Fibroblast of lung (primary cell): ENCODE data around the gene CCT8L2.
"Not testable (repeated sequence)": the region's sequence is repeated elsewhere in the genome, so short reads cannot be mapped to it uniquely, and the experiment has no call there.

Experiments used
- CTCF ChIP-seq, 2 donors: IDR thresholded peaks in 1 of 2; conservative IDR thresholded peaks in 1 of 2; 1 replicate in 1 of 2; 2 replicates in 1 of 2; pipeline ENCODE4 v1.5.1; 2011 to 2012; ENCODE audit warnings: low read length in 2 of 2, control low read depth in 1 of 2, inconsistent platforms in 1 of 2, low read depth in 1 of 2, mild to moderate bottlenecking in 1 of 2
- EZH2 ChIP-seq: IDR thresholded peaks from 2 replicates; pipeline ENCODE4 v1.5.1; 2012; ENCODE audit warnings: low read length, control low read depth, mild to moderate bottlenecking; ENCODE audit errors: missing control alignments

GRCh38 chr22:16615606-16616245 is 23.1 kb upstream of the CCT8L2 start:
- TF ChIP-seq CTCF (conservative IDR thresholded peaks at IDR 0.05 in 1 of 2, IDR thresholded peaks at IDR 0.05 in 1 of 2; ENCODE audit: low read depth in 1 of 2, low read length in 2 of 2); EZH2: not testable (repeated sequence)
